Erythroblast (primary cell): Measurements from ENCODE around the gene PARD3.

Experiments
- GATA1 ChIP-seq: IDR thresholded peaks from 2 replicates; pipeline ENCODE4 v1.6.1; 2011; ENCODE audit warnings: low read depth, mild to moderate bottlenecking, control low read depth, low read length, moderate library complexity
- POLR2A ChIP-seq: IDR thresholded peaks from 2 replicates; pipeline ENCODE4 v1.6.1; 2011; ENCODE audit warnings: mild to moderate bottlenecking, low read length

DNA sequence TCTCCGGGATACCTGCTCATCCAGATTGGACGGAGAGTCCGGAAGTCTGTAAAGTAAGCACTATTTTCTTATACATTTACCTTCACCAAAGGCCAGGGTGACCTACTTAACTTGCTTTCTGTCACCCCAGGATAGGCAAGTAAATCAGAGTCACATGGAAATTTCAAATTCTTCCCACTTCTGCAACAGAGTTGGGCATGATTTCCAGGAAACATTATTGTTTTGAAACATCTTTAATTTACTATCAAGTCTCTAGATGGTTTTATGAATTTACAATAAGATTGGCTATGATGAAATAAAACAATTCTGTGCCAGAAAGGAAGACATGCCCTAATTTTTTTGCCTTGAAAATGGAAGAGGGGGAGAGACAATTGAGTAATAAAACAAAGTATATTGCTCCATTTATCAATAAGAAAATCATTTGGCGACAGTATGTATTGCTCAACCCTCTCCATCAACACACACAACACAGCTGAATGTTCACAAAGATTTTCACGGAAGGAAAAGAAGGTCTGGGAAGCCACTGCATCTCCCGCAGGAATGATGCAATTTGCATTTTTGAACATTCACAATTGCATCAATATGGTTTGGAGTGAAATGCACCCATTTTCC, 702.8 kb downstream of the PARD3 start:
- no peak for TF ChIP-seq POLR2A
- TF ChIP-seq GATA1 = no peak
